ENCODE results near the gene RTP4. TPM values are rescaled to one million over a fixed set of nuclear protein-coding genes. Genes with fewer than 3 reads are reported as not detected.

The RTP4 gene
- total and polyA plus RNA-seq, 7 donors = 5.7 to 11.2 (median 7.8) TPM

- Histone ChIP-seq H3K27me3 (no peaks in the 10 kb centered on the region), H3K4me1 (no peaks in the 10 kb centered on the region), H3K36me3 (no peaks in the 10 kb centered on the region), H3K9me3 (no peaks in the 10 kb centered on the region), H3K27ac (no peak overlapping the region), H3K4me3 (no peak overlapping the region)
- WGBS, 2 donors = 90 to 95% methylated on average over 1 of the region's 1 CpG
- intact Hi-C loops (cut with DNase I) = no loop called here
- no peak for DNase-seq
- TF ChIP-seq EP300 (IDR thresholded peaks at IDR 0.05) (no peak), CTCF (IDR thresholded peaks at IDR 0.05) (no peak), POLR2A (IDR thresholded peaks at IDR 0.05) (no peak)
Measured at GRCh38 chr3:187377842-187378241, 9.7 kb downstream of the RTP4 start.

DNA sequence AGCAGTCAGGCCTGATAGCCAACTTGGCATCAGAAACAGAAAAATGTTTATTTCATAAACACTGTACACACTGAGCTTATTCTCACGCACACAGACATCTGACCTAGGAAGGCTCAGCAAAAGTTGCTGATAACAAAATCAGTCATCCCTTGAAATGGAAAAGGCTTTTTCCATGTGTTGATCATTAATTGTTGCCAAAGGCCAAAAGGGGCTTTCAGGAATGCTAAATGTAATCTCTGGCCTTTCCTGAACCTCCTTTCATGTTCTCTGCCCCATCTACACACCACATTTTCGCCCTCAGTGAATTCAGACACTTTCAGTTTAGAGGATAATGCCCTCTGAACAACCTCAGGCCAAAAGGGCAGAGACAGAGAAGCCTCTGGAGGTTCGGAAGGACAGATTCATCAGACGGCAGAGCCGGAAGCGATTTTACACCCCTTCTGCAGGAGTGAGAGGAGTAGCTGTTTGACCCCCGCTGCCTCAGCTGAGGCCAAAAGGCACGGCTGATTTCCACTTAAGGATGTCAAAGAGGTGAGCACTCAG, 14.5 kb downstream of the RTP4 start:
- H3K4me3 ChIP-seq = no peak overlapping the region
- intact Hi-C loops (cut with DNase I) = no loop called here
- H3K9me3 ChIP-seq = peaks cover 0 to 2% (median 0%) of the 10 kb centered on the region in 4 donors
- no peak overlapping the region for H3K27ac ChIP-seq
- H3K27me3 ChIP-seq = no peaks in the 10 kb centered on the region
- TF ChIP-seq POLR2A (IDR thresholded peaks at IDR 0.05) (no peak), EP300 (IDR thresholded peaks at IDR 0.05) (no peak), CTCF (IDR thresholded peaks at IDR 0.05) (no peak), POLR2AphosphoS5 (IDR thresholded peaks at IDR 0.05) (no peak)
- H3K36me3 ChIP-seq = no peaks in the 10 kb centered on the region
- 81 to 87% methylated on average over 8 of the region's 8 CpGs for WGBS, 2 donors
- no peaks in the 10 kb centered on the region for H3K4me1 ChIP-seq
- DNase-seq = no peak

DNA sequence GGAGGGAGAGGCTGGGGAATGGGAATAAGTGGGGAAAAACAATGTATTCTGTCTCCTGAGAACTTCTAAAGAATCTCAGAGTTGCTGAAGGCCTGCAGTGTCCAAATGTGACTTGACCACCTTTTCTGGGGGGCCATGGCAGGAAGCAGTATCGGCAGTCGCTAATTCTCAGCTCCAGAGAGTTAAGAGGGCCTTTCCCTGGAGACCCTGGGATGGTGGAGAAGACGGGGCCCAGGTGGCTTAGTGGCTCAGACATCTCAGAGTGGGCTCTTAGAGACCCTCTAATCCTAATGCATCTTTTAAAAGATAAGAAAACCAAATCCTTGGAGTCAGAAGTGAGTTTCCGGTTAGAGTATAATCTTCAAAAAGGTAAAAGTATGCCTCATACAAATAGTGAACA, 15.1 kb downstream of the RTP4 start:
- Histone ChIP-seq H3K27me3 (no peaks in the 10 kb centered on the region), H3K36me3 (no peaks in the 10 kb centered on the region), H3K9me3 (peaks cover 0 to 2% (median 0%) of the 10 kb centered on the region in 4 donors), H3K4me3 (no peak overlapping the region), H3K27ac (no peak overlapping the region), H3K4me1 (no peaks in the 10 kb centered on the region)
- intact Hi-C loops (cut with DNase I) = no loop called here
- no peak for DNase-seq
- no peak for TF ChIP-seq EP300 (IDR thresholded peaks at IDR 0.05)
- no peak for TF ChIP-seq POLR2A (IDR thresholded peaks at IDR 0.05)
- no peak for TF ChIP-seq CTCF (IDR thresholded peaks at IDR 0.05)
- WGBS, 2 donors = 81 to 92% methylated on average over 4 of the region's 4 CpGs

DNA sequence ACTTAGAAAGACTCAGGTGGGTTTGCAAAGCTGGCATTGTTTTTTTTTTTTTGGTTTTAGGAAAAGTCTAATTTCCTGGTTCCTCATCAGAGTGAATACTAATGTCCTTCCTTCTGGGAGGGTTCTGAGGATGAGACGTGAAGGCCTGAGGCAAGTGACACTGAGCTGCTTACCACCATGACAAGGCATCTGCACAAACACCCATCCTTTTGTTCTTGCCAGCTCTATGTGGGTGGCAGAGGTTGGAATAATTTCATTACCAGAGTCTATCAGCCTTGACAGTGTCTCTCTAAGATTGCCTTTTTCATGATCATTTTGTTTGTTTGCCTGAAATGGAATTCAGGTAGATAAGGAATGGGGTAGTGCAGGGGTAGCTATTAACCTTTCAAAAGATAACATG, 17.1 kb downstream of the RTP4 start:
- no peaks in the 10 kb centered on the region for H3K4me1 ChIP-seq
- H3K27ac ChIP-seq = no peak overlapping the region
- intact Hi-C loops (cut with DNase I) = no loop called here
- peaks cover 0 to 2% (median 0%) of the 10 kb centered on the region in 4 donors for H3K9me3 ChIP-seq
- no peaks in the 10 kb centered on the region for H3K36me3 ChIP-seq
- DNase-seq = no peak
- TF ChIP-seq CTCF (IDR thresholded peaks at IDR 0.05) (no peak), POLR2A (IDR thresholded peaks at IDR 0.05) (no peak), POLR2AphosphoS5 (IDR thresholded peaks at IDR 0.05) (no peak), EP300 (IDR thresholded peaks at IDR 0.05) (no peak)
- H3K4me3 ChIP-seq = no peak overlapping the region
- no peaks in the 10 kb centered on the region for H3K27me3 ChIP-seq
- 71 to 89% methylated on average over 1 of the region's 1 CpG for WGBS, 2 donors

DNA sequence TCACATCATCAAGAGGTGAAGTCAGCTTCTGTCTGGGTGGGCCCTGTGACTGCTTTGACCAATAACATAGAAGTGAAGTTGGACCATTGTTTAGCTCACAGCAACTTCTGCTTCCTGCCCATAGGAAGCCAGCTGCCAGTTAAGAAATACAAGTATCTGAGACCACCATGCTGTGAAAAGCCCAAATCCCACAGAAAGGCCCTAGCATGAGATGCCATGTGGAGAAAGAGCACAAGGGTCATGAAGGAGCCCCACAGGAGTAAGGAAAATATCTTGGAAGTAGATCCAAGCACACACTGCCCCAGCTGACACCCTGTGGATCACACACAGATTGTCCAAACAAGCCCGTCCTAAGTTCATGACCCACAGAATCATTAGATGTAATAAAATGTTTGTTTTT, 28.5 kb downstream of the RTP4 start:
- intact Hi-C loops (cut with DNase I) = no loop called here
- 42 to 56% methylated on average over 1 of the region's 1 CpG for WGBS, 2 donors
- peaks cover 0 to 3% (median 0%) of the 10 kb centered on the region in 4 donors for H3K9me3 ChIP-seq
- H3K4me3 ChIP-seq = no peak overlapping the region
- no peak for DNase-seq
- H3K36me3 ChIP-seq = no peaks in the 10 kb centered on the region
- no peak overlapping the region for H3K27ac ChIP-seq
- TF ChIP-seq EP300 (IDR thresholded peaks at IDR 0.05) = no peak
- no peak for TF ChIP-seq POLR2A (IDR thresholded peaks at IDR 0.05)
- TF ChIP-seq CTCF (IDR thresholded peaks at IDR 0.05) = no peak
- TF ChIP-seq POLR2AphosphoS5 (IDR thresholded peaks at IDR 0.05) = no peak
- H3K4me1 ChIP-seq = no peaks in the 10 kb centered on the region
- no peaks in the 10 kb centered on the region for H3K27me3 ChIP-seq

All from sigmoid colon (tissue), 7 donors.